ENCODE results near the gene PSAPL1.

GRCh38 chr4:7462509-7462971, 27.8 kb upstream of the PSAPL1 start:
- TF ChIP-seq CTCF (conservative IDR thresholded peaks at IDR 0.05) (no peak; the same call in 1 of the 2 replicates), EZH2 (IDR thresholded peaks at IDR 0.05; ENCODE audit: low read depth) (no peak)

All from PC-9 (cell line).